Right lobe of liver (tissue), 6 donors: Measurements from ENCODE around the gene CAMKK2. TPM values are rescaled to one million over a fixed set of nuclear protein-coding genes. Genes with fewer than 3 reads are reported as not detected.

Experiments
- ATAC-seq, 4 donors: fragments of 200-7000 bp; cut with Tn5 transposase; one replicate each; pipeline ENCODE4 v1.9.1; 2020; ENCODE audit warnings: mild to moderate bottlenecking in 4 of 4, moderate library complexity in 4 of 4
- DNase-seq, 3 donors: peaks; one replicate each; pipeline ENCODE4 v3.0.0-alpha.2; 2020
- H3K27ac ChIP-seq, 3 donors: fragments of 200-600 bp; one replicate each; pipeline ENCODE4 v1.8.0; 2022
- H3K27me3 ChIP-seq, 2 donors: fragments of 200-600 bp; one replicate each; pipeline ENCODE4 v1.8.0; 2022
- H3K36me3 ChIP-seq, 4 donors: fragments of 200-600 bp; sonication (generic) in 1 of 4; one replicate each; pipeline versions ENCODE4 v1.5.1 to v1.8.0; 2017 to 2022; ENCODE audit warnings: control low read depth in 1 of 4
- H3K4me1 ChIP-seq, 4 donors: fragments of 200-600 bp; sonication (generic) in 1 of 4; one replicate each; pipeline versions ENCODE4 v1.5.1 to v1.8.0; 2017 to 2022; ENCODE audit warnings: control low read depth in 1 of 4
- H3K4me3 ChIP-seq, 3 donors: fragments of 200-600 bp; one replicate each; pipeline ENCODE4 v1.8.0; 2022
- H3K9me3 ChIP-seq, 4 donors: fragments of 200-600 bp; sonication (generic) in 1 of 4; one replicate each; pipeline versions ENCODE4 v1.5.1 to v1.8.0; 2017 to 2022; ENCODE audit warnings: control low read depth in 1 of 4
- CTCF ChIP-seq, 4 donors: fragments of 200-600 bp in 3 of 4; fragments of 450-650 bp in 1 of 4; IDR thresholded peaks; one replicate each; pipeline versions ENCODE4 v1.5.1 to v1.8.0; 2016 to 2022; ENCODE audit warnings: antibody characterized with exemption in 4 of 4, mild to moderate bottlenecking in 2 of 4
- POLR2A ChIP-seq: fragments of 450-650 bp; IDR thresholded peaks from one replicate; pipeline ENCODE4 v1.6.1; 2017; ENCODE audit warnings: antibody characterized with exemption, mild to moderate bottlenecking
- WGBS: methylation state at CpG from one replicate; pipeline ENCODE4 v1.1.6; 2018; ENCODE audit warnings: low coverage, low lambda C conversion rate; ENCODE audit not compliant: insufficient coverage; ENCODE audit errors: missing lambda C conversion rate; 5-methylcytosine and 5-hydroxymethylcytosine counted together
- intact Hi-C, 2 donors: fragments of 100-400 bp; cut with DNase I; formaldehyde crosslinking; loops; one replicate each; pipeline versions ENCODE4 v1.11.2 to v1.14.1; 2022
- total RNA-seq, 6 experiments: library from RNA; depleted of rRNA in 2 of 6; stranded (reverse); fragments of >200 nt in 2 of 6; fragmentation: NEBNext Ultra II Directional in 3 of 6; extraction: Animal tissue kit (Norgen Biotek cat#: 25700) in 3 of 6; gene quantifications; one replicate each; pipeline versions ENCODE4 v1.1.0 to v1.2.4, GENCODE V29; 2016 to 2023
- donor health status: DM: no; HTN: yes; CAD: no.
- donor health status: DM: no; HTN: no; CAD: no.
- donor health status: DM: no; HTN: no; CAD: no.
- donor health status: DM: no; HTN: yes; CAD: no.
- donor health status: DM: no; HTN: yes; CAD: no.

Gene CAMKK2
- total RNA-seq, 6 experiments from 2014 or later = 20.6 to 31.8 (median 24.1) TPM

DNA sequence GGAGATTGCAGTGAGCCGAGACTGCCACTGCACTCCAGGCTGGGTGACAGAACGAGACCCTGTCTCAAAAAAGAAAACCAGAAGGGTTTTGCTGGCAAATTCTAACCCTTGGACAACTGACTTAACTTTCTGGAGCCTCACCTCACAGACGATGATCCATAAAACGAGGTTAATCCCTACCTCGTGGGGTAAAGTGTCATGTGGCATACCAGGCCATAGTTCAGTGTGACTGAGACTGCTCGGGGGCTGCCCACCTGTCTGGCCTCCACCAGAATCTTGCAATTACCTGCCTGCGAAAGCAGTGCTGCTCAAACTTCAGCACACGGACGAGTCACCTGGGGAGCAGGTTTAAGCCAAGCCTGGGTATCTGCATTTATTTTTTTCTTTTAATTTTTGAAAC lies 59.7 kb downstream of the CAMKK2 start:
- ATAC-seq = no peak
- TF ChIP-seq CTCF (IDR thresholded peaks at IDR 0.05) = no peak
- no peak for TF ChIP-seq POLR2A
- no peaks in the 10 kb centered on the region for H3K27me3 ChIP-seq
- intact Hi-C loops = no loop called here
- DNase-seq = no peak
- no peak overlapping the region for H3K4me3 ChIP-seq
- peaks cover 0 to 6% (median 3%) of the 10 kb centered on the region in 4 donors for H3K36me3 ChIP-seq
- WGBS = 81% methylated on average over 3 of the region's 9 CpGs
- no peak overlapping the region for H3K27ac ChIP-seq
- H3K9me3 ChIP-seq = no peaks in the 10 kb centered on the region
- H3K4me1 ChIP-seq = peaks cover 0 to 30% (median 4%) of the 10 kb centered on the region in 4 donors

DNA sequence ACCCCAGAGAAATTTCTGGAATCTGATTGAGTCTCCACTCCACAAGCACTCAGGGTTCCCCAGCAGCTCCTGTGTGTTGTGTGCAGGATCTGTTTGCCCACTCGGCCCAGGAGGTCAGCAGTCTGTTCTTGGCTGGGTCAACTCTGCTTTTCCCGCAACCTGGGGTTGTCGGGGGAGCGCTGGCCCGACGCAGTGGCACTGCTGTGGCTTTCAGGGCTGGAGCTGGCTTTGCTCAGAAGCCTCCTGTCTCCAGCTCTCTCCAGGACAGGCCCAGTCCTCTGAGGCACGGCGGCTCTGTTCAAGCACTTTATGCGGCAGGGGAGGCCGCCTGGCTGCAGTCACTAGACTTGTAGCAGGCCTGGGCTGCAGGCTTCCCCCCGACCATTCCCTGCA lies 62.9 kb downstream of the CAMKK2 start:
- DNase-seq = no peak
- no peak for ATAC-seq
- intact Hi-C loops = no loop called here
- peaks cover 0 to 6% (median 3%) of the 10 kb centered on the region in 4 donors for H3K36me3 ChIP-seq
- TF ChIP-seq CTCF (IDR thresholded peaks at IDR 0.05) = no peak
- TF ChIP-seq POLR2A = no peak
- no peak overlapping the region for H3K4me3 ChIP-seq
- no peak overlapping the region for H3K27ac ChIP-seq
- no peaks in the 10 kb centered on the region for H3K9me3 ChIP-seq
- H3K4me1 ChIP-seq = peaks cover 0 to 31% (median 3%) of the 10 kb centered on the region in 4 donors
- 68% methylated on average over 5 of the region's 11 CpGs for WGBS
- H3K27me3 ChIP-seq = no peaks in the 10 kb centered on the region

DNA sequence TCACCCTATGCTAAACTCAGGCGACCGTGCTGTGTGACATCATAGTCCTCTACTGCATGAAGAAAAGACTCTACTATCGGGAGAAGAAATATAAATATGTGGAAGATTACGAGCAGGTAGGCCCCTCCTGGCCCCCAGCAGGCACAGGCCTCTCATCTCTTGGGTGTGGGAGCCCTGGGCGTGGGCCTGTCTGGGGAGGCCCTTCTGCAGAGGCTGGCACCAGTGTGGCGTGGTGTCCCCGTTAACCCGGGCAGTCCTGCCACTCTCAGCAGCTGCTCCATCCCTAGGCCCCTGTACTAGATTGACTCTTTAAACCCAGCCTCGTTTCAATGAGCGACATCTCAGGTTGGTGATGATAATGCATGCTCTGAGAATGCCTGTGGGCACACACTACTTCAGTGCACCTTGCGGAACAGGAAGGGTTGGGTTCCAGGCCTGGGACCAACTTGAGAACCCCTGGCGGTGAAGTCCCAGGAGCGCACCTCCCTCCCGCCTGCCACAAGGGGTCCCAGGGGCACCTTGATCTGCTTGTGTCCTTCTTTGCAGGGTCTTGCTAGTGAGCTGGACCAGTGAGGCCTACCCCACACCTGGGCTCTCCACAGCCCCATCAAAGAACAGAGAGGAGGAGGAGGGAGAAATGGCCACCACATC lies 63.4 kb downstream of the CAMKK2 start:
- no peak overlapping the region for H3K4me3 ChIP-seq
- intact Hi-C loops = no loop called here
- no peaks in the 10 kb centered on the region for H3K27me3 ChIP-seq
- 92% methylated on average over 5 of the region's 14 CpGs for WGBS
- DNase-seq (no peak), ATAC-seq (no peak)
- TF ChIP-seq POLR2A (no peak), CTCF (IDR thresholded peaks at IDR 0.05) (no peak)
- H3K27ac ChIP-seq = no peak overlapping the region
- H3K9me3 ChIP-seq = no peaks in the 10 kb centered on the region
- peaks cover 0 to 26% (median 3%) of the 10 kb centered on the region in 4 donors for H3K4me1 ChIP-seq
- H3K36me3 ChIP-seq = peaks cover 0 to 6% (median 3%) of the 10 kb centered on the region in 4 donors

GRCh38 chr12:121232163-121232562 lies 64.3 kb downstream of the CAMKK2 start:
- Histone ChIP-seq H3K36me3 (peaks cover 0 to 6% (median 3%) of the 10 kb centered on the region in 4 donors), H3K27ac (no peak overlapping the region), H3K9me3 (no peaks in the 10 kb centered on the region), H3K4me3 (no peak overlapping the region), H3K27me3 (no peaks in the 10 kb centered on the region), H3K4me1 (peaks cover 0 to 24% (median 5%) of the 10 kb centered on the region in 4 donors)
- intact Hi-C loops = no loop called here
- ATAC-seq (no peak), DNase-seq (no peak)
- WGBS = 100% methylated on average over 5 of the region's 16 CpGs
- TF ChIP-seq CTCF (IDR thresholded peaks at IDR 0.05) (no peak), POLR2A (no peak)
